WERI-Rb-1 (cell line): ENCODE data around the gene RAB3C.
"Not testable (repeated sequence)": the region's sequence is repeated elsewhere in the genome, so short reads cannot be mapped to it uniquely, and the experiment has no call there.

ENCODE experiments used
- DNase-seq: peaks from one replicate; pipeline ENCODE4 v3.0.0-alpha.2; 2020
- H3K27ac ChIP-seq: fragments of 250-450 bp; sonication (Bioruptor Pico); 2 replicates; pipeline ENCODE4 v1.5.1; 2020; ENCODE audit warnings: mild to moderate bottlenecking, moderate library complexity
- H3K27me3 ChIP-seq: fragments of 250-450 bp; sonication (Bioruptor Pico); 2 replicates; pipeline ENCODE4 v1.5.1; 2021; ENCODE audit warnings: mild to moderate bottlenecking, low read depth, moderate library complexity; ENCODE audit not compliant: insufficient read depth, severe bottlenecking
- H3K36me3 ChIP-seq: fragments of 250-450 bp; sonication (Bioruptor Pico); 2 replicates; pipeline ENCODE4 v1.5.1; 2020; ENCODE audit warnings: mild to moderate bottlenecking, moderate library complexity
- H3K4me3 ChIP-seq: 2 replicates; pipeline ENCODE4 v1.5.1; 2011; ENCODE audit warnings: low read depth, mild to moderate bottlenecking, control low read depth, low read length
- H3K9me3 ChIP-seq: fragments of 250-450 bp; sonication (Bioruptor Pico); 2 replicates; pipeline ENCODE4 v1.5.1; 2021; ENCODE audit warnings: mild to moderate bottlenecking, moderate library complexity; ENCODE audit not compliant: severe bottlenecking
- CTCF ChIP-seq: IDR thresholded peaks from 2 replicates; pipeline ENCODE4 v1.5.1; 2011; ENCODE audit warnings: low read depth, mild to moderate bottlenecking, control low read depth, inconsistent platforms, low read length

Gene RAB3C

GRCh38 chr5:58582803-58583491 lies at the start of gene RAB3C:
Gene RAB3C (plus strand): TSS chr5:58583075. CDS start chr5:58583209, 134 bp downstream.
- peak within 1 kb of the TSS; percentile 100 for H3K4me3 ChIP-seq
- no peaks in the 10 kb centered on the region for H3K9me3 ChIP-seq
- peak; percentile 97 for DNase-seq
- H3K36me3 ChIP-seq, result peaks cover 3% of the 10 kb centered on the region; the same call in 1 of the 2 replicates
- no peaks in the 10 kb centered on the region for H3K27me3 ChIP-seq
- no peak for TF ChIP-seq CTCF
- peak within 1 kb of the TSS; percentile 57 for H3K27ac ChIP-seq

GRCh38 chr5:58541935-58542334 lies 40.9 kb upstream of the RAB3C start:
- not testable (repeated sequence) for H3K4me3 ChIP-seq, H3K27ac ChIP-seq, H3K27me3 ChIP-seq, H3K9me3 ChIP-seq, DNase-seq, H3K36me3 ChIP-seq

- no peak for TF ChIP-seq CTCF
- DNase-seq, result no peak
Measured at GRCh38 chr5:58542709-58543108, 40.2 kb upstream of the RAB3C start.

DNA sequence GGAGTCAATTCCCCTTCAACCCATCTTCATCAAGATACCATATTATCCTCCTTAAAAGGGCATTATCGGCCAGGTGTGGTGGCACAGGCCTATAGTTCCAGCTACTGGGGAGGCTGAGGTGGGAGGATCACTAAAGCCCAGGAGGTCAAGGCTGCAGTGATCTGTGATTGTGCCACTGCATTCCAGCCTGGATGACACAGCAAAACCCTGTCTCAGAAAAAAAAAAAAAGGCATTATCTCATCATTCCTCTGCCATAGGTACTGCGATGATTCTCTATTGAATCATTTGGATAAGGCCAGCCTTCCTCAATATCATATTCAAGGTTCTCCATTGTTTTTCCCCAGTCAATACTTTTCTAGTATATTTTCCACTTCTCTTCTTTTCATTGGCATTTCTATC lies 39.2 kb upstream of the RAB3C start:
- Histone ChIP-seq H3K4me3 (no peak overlapping the region), H3K36me3 (no peaks in the 10 kb centered on the region), H3K27me3 (no peaks in the 10 kb centered on the region), H3K9me3 (no peaks in the 10 kb centered on the region), H3K27ac (no peak overlapping the region)
- no peak for TF ChIP-seq CTCF
- DNase-seq, result no peak

More at GRCh38 chr5:58542709-58543108, 40.2 kb upstream of the RAB3C start:
- Histone ChIP-seq H3K27ac (no peak overlapping the region), H3K36me3 (no peaks in the 10 kb centered on the region), H3K4me3 (no peak overlapping the region), H3K9me3 (no peaks in the 10 kb centered on the region), H3K27me3 (no peaks in the 10 kb centered on the region)

DNA sequence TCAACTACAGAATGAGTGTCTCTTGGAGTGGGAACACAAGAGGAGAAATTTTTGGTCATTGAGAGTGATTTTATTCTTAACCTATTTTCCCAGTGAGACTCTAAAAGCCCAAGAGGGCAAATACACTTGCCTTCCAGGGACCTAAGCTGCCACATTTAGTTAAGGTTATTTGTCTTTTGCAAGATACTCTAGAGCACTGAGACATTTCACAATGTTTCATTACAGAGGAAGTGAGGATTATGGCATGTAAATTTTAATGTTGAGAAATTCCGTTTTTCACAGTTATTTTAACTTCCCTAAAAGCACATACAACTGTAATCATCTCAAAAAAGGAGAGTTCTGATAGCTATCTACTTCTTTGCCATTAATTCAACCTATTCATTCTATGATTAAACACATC lies 38.7 kb upstream of the RAB3C start:
- DNase-seq, result no peak
- no peaks in the 10 kb centered on the region for H3K9me3 ChIP-seq
- H3K27ac ChIP-seq, result no peak overlapping the region
- H3K4me3 ChIP-seq, result no peak overlapping the region
- no peaks in the 10 kb centered on the region for H3K27me3 ChIP-seq
- TF ChIP-seq CTCF, result no peak
- no peaks in the 10 kb centered on the region for H3K36me3 ChIP-seq

GRCh38 chr5:58544926-58545325 lies 37.9 kb upstream of the RAB3C start:
- DNase-seq, result no peak
- H3K36me3 ChIP-seq, result no peaks in the 10 kb centered on the region
- no peaks in the 10 kb centered on the region for H3K9me3 ChIP-seq
- no peak overlapping the region for H3K4me3 ChIP-seq
- no peak overlapping the region for H3K27ac ChIP-seq
- TF ChIP-seq CTCF, result no peak
- no peaks in the 10 kb centered on the region for H3K27me3 ChIP-seq
